ENCODE measurements around the gene SAT1.

The SAT1 gene

GRCh38 chrX:23776363-23776762, 6.6 kb upstream of the SAT1 start:
- DNase-seq (ENCODE audit: low read depth in 3 of 3) = no peak

- DNase-seq (ENCODE audit: low read depth in 3 of 3) = no peak
These were observed 3.9 kb upstream of the SAT1 start for GRCh38 chrX:23779025-23779424.

GRCh38 chrX:23782455-23782854, 518 bp upstream of the SAT1 start:
- no peak for DNase-seq (ENCODE audit: low read depth in 3 of 3)

GRCh38 chrX:23783589-23784469, 856 bp downstream of the SAT1 start:
- no peak for DNase-seq (ENCODE audit: low read depth in 3 of 3)

- no peak for DNase-seq (ENCODE audit: low read depth in 3 of 3)
These were observed 1.7 kb downstream of the SAT1 start for GRCh38 chrX:23784470-23785331.

- DNase-seq (ENCODE audit: low read depth in 3 of 3) = no peak
These were observed 2.6 kb downstream of the SAT1 start for GRCh38 chrX:23785580-23785979.

- DNase-seq (ENCODE audit: low read depth in 3 of 3) = no peak
These were observed 3.4 kb downstream of the SAT1 start for GRCh38 chrX:23786268-23786815.

GRCh38 chrX:23787745-23788118, 4.8 kb downstream of the SAT1 start:
- no peak for DNase-seq (ENCODE audit: low read depth in 3 of 3)

GRCh38 chrX:23788521-23788920, 5.5 kb downstream of the SAT1 start:
- DNase-seq (ENCODE audit: low read depth in 3 of 3) = no peak

GRCh38 chrX:23788946-23789345, 6.0 kb downstream of the SAT1 start:
- DNase-seq (ENCODE audit: low read depth in 3 of 3) = no peak

- no peak for DNase-seq (ENCODE audit: low read depth in 3 of 3)
These were observed 6.6 kb downstream of the SAT1 start for GRCh38 chrX:23789386-23790154.

GRCh38 chrX:23790155-23790497, 7.2 kb downstream of the SAT1 start:
- DNase-seq (ENCODE audit: low read depth in 3 of 3) = no peak

GRCh38 chrX:23792861-23793553, 10.0 kb downstream of the SAT1 start:
- no peak for DNase-seq (ENCODE audit: low read depth in 3 of 3)

- no peak for DNase-seq (ENCODE audit: low read depth in 3 of 3)
These were observed 12.2 kb downstream of the SAT1 start for GRCh38 chrX:23795221-23795620.

- DNase-seq (ENCODE audit: low read depth in 3 of 3) = no peak
These were observed 14.6 kb downstream of the SAT1 start for GRCh38 chrX:23797371-23798128.

- DNase-seq (ENCODE audit: low read depth in 3 of 3) = no peak
These were observed 16.6 kb downstream of the SAT1 start for GRCh38 chrX:23799469-23800065.

GRCh38 chrX:23802431-23802830, 19.5 kb downstream of the SAT1 start:
- no peak for DNase-seq (ENCODE audit: low read depth in 3 of 3)

- DNase-seq (ENCODE audit: low read depth in 3 of 3) = no peak
These were observed 21.0 kb downstream of the SAT1 start for GRCh38 chrX:23803931-23804381.

GRCh38 chrX:23804578-23804977, 21.6 kb downstream of the SAT1 start:
- no peak for DNase-seq (ENCODE audit: low read depth in 3 of 3)

GRCh38 chrX:23805389-23805788, 22.4 kb downstream of the SAT1 start:
- DNase-seq (ENCODE audit: low read depth in 3 of 3) = no peak

Measured in stimulated activated CD4-positive, alpha-beta T cell treated with anti-CD3 and anti-CD28 coated beads, TNF-alpha, amount 100 ng/mL, for 24 hours (primary cell).